Pons (tissue), 1 donor: ENCODE results near the gene LRRC17.

Source experiments
- DNase-seq: peaks from one replicate; pipeline ENCODE4 v3.0.0-alpha.2; 2016; ENCODE audit warnings: low spot score

Gene LRRC17, protein sequence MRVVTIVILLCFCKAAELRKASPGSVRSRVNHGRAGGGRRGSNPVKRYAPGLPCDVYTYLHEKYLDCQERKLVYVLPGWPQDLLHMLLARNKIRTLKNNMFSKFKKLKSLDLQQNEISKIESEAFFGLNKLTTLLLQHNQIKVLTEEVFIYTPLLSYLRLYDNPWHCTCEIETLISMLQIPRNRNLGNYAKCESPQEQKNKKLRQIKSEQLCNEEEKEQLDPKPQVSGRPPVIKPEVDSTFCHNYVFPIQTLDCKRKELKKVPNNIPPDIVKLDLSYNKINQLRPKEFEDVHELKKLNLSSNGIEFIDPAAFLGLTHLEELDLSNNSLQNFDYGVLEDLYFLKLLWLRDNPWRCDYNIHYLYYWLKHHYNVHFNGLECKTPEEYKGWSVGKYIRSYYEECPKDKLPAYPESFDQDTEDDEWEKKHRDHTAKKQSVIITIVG

GRCh38 chr7:102912742-102913141 is at the start of gene LRRC17:
LRRC17 (plus strand) TSS chr7:102913000; CDS start chr7:102933914, 20,914 bp downstream.
- DNase-seq, result no peak

GRCh38 chr7:102864958-102865357 is 47.8 kb upstream of the LRRC17 start:
- DNase-seq, result no peak

- DNase-seq, result no peak
Measured at GRCh38 chr7:102866535-102867215, 46.1 kb upstream of the LRRC17 start.

- no peak for DNase-seq
Measured at GRCh38 chr7:102869195-102869594, 43.6 kb upstream of the LRRC17 start.

DNA sequence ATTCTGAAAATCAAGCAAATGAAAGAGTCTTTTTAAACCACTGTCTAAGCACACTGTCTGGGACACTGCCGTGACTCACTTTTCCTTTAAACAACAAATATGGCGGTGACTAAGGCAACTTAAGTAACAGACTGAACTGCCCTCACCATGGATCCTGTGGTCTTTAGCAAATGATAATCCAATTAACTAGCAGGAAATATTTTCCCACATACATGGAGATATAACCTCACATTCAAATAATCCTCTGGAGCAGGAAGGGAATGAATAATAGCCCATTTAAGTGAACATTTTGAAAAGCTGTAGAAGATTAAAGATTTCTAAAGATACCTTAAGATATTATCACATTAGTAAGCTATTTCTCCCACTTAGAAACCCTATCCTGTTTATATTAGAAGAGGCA is 40.3 kb upstream of the LRRC17 start:
- no peak for DNase-seq

DNA sequence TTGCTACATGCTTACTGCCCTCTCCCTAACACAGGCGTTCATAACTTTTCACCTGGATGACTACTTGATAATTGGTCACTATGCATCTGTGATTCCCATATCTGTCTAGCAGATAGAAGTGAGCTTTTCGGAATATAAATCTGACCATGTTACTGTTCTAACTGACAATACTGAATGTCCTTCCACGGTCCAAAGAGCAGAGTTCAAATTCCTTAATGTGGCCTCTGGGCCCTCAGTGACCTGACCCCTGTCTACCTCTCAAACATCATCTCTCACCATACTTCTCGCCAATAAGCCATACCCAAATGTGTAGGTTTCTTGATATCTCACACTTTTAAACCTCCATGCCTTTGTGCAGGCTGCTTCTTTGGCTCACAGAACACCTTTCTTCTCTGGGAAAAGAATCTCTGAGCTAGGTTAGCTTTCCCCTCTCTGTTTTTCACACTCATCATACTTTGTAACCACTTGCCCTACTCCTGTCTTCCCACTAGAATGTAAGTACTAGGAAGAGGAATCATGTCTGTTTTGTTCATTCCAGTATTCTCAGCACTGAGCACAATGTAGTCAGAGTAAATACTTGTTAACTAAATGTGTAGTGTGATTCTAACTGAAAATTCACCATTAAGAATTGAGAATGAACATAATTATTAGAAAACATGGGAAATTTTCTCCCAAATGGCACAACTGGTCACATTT is 39.2 kb upstream of the LRRC17 start:
- DNase-seq, result no peak

- no peak for DNase-seq
Measured at GRCh38 chr7:102874166-102874829, 38.5 kb upstream of the LRRC17 start.

- DNase-seq, result no peak
Measured at GRCh38 chr7:102874966-102875365, 37.8 kb upstream of the LRRC17 start.

DNA sequence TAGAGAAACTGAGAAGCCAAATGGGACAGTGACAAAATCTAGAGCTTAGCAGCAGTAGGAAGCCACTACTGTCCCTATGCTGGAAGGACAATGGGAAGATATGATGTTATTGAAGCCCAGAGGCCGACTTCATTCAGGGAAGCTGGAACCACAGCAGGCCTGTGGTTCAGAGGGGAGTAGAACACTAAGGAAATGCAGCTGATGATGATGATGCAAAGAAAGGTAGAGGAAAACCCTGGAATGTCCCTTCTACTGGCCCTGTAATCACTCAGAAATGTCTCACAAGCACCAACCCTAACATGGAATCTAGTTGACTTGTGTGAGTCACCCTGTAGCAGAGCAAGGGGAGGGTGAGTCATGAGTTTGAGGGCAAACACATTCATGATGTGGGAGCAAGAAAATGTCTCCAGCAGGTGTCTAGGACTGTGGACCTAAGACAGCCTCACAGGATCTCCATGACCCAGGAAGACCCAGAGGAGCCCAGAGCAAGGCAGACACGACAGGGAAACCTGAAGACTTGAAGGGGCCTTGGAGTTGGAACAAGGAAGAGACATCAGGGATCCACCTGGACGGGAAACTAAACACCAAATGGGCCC is 37.0 kb upstream of the LRRC17 start:
- no peak for DNase-seq

- DNase-seq, result no peak
Measured at GRCh38 chr7:102883098-102883860, 29.5 kb upstream of the LRRC17 start.

DNA sequence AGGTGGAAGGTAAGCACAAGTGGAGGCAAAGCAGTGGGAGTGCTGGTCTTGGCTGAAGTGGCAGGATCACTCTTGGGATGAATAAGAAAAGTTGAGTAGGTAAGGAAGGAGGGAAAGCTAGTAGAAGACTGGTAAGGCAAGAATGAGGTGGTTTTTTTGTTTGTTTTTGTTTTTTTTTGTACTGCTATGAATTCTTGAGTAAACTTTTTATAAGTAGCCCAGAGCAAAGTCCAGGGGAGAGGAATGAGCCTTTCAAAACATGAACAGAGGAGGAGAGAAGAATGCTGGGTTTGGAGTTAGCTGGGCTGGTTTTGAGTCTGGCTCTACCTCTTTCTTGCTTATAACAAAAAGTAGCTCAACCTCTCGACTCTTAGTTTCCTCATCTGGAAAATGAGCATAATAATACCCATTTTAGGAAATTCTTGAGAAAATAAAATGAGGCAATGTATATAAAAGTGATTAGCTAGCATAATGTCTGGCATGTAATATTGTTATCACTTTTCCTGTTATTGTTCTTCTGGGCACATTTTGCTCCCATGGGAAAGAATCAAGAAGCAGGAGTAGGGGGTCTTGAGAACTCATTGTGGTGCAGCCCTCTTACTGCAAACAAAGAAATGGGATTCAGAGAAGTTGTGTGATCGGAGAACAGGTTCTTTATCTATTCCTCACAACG is 24.1 kb upstream of the LRRC17 start:
- no peak for DNase-seq

DNA sequence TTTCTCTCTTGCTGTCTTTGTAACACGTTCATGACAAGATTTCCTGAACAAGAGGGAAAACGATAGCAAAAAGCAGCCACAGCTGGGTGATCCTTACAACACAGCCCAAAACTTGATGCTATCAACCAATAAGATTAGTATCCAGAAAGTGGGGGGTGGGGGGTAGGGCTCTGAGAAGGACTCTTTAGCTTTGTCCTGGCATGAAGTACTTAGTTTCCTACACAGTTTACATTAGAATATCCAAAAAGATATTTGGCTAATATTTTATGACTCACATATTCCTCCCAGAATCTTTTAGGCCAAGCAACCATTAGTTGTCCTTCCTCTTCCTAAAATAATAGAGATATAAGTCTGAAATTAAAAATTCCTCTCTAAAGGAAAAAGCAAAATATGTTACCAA is 22.9 kb upstream of the LRRC17 start:
- no peak for DNase-seq

GRCh38 chr7:102890292-102890970 is 22.4 kb upstream of the LRRC17 start:
- no peak for DNase-seq

DNA sequence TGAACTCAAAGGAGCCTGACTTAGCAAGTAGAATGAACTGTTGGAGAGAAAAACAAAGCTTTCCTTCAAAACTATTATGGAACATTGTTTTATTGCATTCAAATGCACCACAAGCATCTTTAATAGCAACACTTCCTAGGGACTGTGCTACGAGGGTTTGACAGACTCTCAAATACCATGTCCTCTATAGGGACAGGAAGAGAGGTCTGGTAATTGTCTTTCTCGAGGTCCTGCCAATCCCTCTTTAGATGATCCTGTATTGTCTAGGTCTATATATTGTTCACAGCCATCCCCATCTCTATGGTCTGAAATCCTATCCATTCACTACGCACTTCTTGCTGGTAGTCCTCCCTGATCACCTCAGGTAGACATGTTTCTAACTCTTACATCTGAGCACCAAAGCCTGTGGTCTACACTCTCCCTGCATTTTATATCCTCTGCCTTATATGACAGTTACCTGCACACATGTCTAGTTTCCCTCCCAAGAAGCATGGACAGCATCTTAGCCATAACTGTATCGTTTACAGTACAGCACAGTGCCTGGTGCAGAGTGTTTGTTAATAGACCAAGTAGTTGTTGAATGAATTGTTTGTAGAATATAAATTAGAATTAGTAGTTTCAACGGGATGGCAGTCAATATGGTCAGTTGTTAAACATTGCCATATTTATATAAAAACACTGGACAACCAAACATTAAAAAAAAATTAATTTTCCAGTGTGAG is 21.7 kb upstream of the LRRC17 start:
- no peak for DNase-seq

DNA sequence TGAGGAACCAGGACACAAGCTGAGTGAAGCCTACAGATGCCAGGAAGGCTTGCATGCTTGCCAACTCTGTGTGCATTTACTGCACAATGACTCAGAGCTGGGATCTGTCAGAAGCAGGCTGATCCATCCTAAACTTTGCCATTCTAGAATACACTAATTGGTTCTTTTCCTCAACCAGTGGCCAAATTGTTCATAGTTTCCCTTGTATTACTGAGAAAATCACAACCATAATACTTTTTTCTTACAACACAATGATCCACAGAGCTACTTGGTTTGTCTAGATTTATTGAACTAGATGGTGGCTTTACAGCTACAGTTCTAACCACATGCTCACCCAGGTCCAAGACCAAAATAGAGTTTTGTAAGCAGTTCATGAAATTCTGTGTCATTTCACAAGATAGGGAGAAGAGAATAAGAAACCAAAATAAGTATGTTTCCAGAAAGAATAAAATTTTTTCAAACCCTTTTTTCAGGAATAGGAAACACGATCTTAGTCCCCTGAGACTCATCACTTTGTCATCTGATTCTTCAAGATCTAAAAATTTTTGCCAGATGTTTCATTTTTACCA is 21.0 kb upstream of the LRRC17 start:
- peak; percentile 37 for DNase-seq

GRCh38 chr7:102892631-102893278 is 20.0 kb upstream of the LRRC17 start:
- no peak for DNase-seq

DNA sequence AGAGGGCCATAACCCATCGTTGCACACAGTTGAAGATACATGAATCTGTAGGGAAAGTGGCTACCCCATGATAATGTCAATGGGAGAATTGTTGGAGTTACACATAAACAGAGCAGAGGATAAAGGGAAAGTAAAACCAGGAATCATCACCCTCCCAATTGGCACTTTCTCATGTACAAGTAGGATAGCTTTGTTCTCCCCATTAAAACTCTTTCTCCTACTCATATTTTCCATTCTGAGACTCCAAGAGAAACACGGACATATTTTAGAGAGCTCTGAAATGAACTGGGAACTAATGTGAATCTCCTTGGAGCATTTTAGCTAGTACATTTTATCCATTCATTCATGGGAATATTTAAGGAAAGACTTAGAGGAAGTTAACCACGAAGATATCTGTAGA is 17.2 kb upstream of the LRRC17 start:
- DNase-seq, result no peak

GRCh38 chr7:102896585-102896984 is 16.2 kb upstream of the LRRC17 start:
- DNase-seq, result no peak
